GM12864 (cell line): Measurements from ENCODE around the gene TTLL12.

Source experiments
- DNase-seq: peaks from one replicate; pipeline ENCODE4 v3.0.0-alpha.2; 2011; ENCODE audit warnings: low read depth
- H3K4me3 ChIP-seq: 2 replicates; pipeline ENCODE4 v1.5.1; 2011; ENCODE audit warnings: mild to moderate bottlenecking, low read depth, low read length, control low read depth
- CTCF ChIP-seq: IDR thresholded peaks from 2 replicates; pipeline ENCODE4 v1.5.1; 2011; ENCODE audit warnings: low read depth, mild to moderate bottlenecking, moderate library complexity, low read length, control low read depth, inconsistent platforms; ENCODE audit errors: missing control alignments

Gene TTLL12

GRCh38 chr22:43153899-43154298, 33.0 kb downstream of the TTLL12 start:
- DNase-seq: no peak
- peak overlapping the region; percentile 15; the same call in 1 of the 2 replicates for H3K4me3 ChIP-seq
- no peak for TF ChIP-seq CTCF

GRCh38 chr22:43152357-43153071, 34.4 kb downstream of the TTLL12 start:
- DNase-seq: no peak
- peak overlapping the region; percentile 60 for H3K4me3 ChIP-seq
- TF ChIP-seq CTCF: no peak

GRCh38 chr22:43152003-43152356, 35.0 kb downstream of the TTLL12 start:
- peak overlapping the region; percentile 60 for H3K4me3 ChIP-seq
- TF ChIP-seq CTCF: no peak
- no peak for DNase-seq

- no peak for TF ChIP-seq CTCF
- DNase-seq: no peak
- peak within 1 kb of the TSS; percentile 60 for H3K4me3 ChIP-seq
Observed at GRCh38 chr22:43151251-43152002, 35.5 kb downstream of the TTLL12 start, which contains the start of gene TSPO. TSS of gene TSPO (plus strand) at chr22:43151559. CDS start at chr22:43159239, 7,680 bp downstream.

GRCh38 chr22:43150731-43151206, 36.2 kb downstream of the TTLL12 start:
- TF ChIP-seq CTCF: no peak
- DNase-seq: no peak
- peak overlapping the region; percentile 60 for H3K4me3 ChIP-seq

GRCh38 chr22:43148581-43148980, 38.4 kb downstream of the TTLL12 start:
- TF ChIP-seq CTCF: no peak
- DNase-seq: no peak
- no peak overlapping the region for H3K4me3 ChIP-seq
